Suprapubic skin (tissue), 4 donors: ENCODE results near the gene TRIM6.

Experiments used
- EP300 ChIP-seq: sonication (generic); formaldehyde crosslinking; IDR thresholded peaks from one replicate; pipeline ENCODE4 v1.6.1; 2017; ENCODE audit warnings: antibody characterized with exemption
- POLR2A ChIP-seq, 2 donors: fragments of 450-650 bp; IDR thresholded peaks; one replicate each; pipeline ENCODE4 v1.6.1; 2017; ENCODE audit warnings: antibody characterized with exemption in 2 of 2, mild to moderate bottlenecking in 2 of 2, moderate library complexity in 2 of 2
- POLR2AphosphoS5 ChIP-seq, 3 donors: sonication (generic); formaldehyde crosslinking; IDR thresholded peaks; one replicate each; pipeline ENCODE4 v1.6.1; 2017; ENCODE audit warnings: antibody characterized with exemption in 3 of 3
- TF ChIP-seq, protein P1 (sequence below), 2 donors: fragments of 200-600 bp in 1 of 2; fragments of 450-650 bp in 1 of 2; sonication (generic) in 1 of 2; IDR thresholded peaks; one replicate each; pipeline ENCODE4 v1.5.1; 2016 to 2019; ENCODE audit warnings: antibody characterized with exemption in 2 of 2, mild to moderate bottlenecking in 1 of 2, moderate library complexity in 1 of 2

GRCh38 chr11:5639953-5640352 lies 43.5 kb downstream of the TRIM6 start:
- TF ChIP-seq, protein P1, sequence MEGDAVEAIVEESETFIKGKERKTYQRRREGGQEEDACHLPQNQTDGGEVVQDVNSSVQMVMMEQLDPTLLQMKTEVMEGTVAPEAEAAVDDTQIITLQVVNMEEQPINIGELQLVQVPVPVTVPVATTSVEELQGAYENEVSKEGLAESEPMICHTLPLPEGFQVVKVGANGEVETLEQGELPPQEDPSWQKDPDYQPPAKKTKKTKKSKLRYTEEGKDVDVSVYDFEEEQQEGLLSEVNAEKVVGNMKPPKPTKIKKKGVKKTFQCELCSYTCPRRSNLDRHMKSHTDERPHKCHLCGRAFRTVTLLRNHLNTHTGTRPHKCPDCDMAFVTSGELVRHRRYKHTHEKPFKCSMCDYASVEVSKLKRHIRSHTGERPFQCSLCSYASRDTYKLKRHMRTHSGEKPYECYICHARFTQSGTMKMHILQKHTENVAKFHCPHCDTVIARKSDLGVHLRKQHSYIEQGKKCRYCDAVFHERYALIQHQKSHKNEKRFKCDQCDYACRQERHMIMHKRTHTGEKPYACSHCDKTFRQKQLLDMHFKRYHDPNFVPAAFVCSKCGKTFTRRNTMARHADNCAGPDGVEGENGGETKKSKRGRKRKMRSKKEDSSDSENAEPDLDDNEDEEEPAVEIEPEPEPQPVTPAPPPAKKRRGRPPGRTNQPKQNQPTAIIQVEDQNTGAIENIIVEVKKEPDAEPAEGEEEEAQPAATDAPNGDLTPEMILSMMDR (IDR thresholded peaks at IDR 0.05), result no peak
- no peak for TF ChIP-seq EP300
- no peak for TF ChIP-seq POLR2AphosphoS5 (IDR thresholded peaks at IDR 0.05)
- no peak for TF ChIP-seq POLR2A (IDR thresholded peaks at IDR 0.05)
